Smooth muscle cell (in vitro differentiated cells): ENCODE data around the gene KDM5A. TPM values are rescaled to one million over a fixed set of nuclear protein-coding genes. Genes with fewer than 3 reads are reported as not detected.

ENCODE experiments used
- DNase-seq: peaks from one replicate; lab custom pipeline; 2025; ENCODE audit not compliant: unreplicated experiment; lab: John Stamatoyannopoulos, UW
- H2AFZ ChIP-seq: fragments of 200-600 bp; sonication (generic); 2 replicates; pipeline ENCODE4 v1.6.0; 2016; ENCODE audit warnings: antibody characterized with exemption, low read depth, mild to moderate bottlenecking
- H3F3A ChIP-seq: fragments of 200-600 bp; sonication (generic); 2 replicates; pipeline ENCODE4 v1.6.0; 2017; ENCODE audit warnings: antibody characterized with exemption, low read depth
- H3K27ac ChIP-seq: fragments of 200-600 bp; sonication (generic); 2 replicates; pipeline ENCODE4 v1.5.1; 2016; ENCODE audit warnings: low read depth, mild to moderate bottlenecking
- H3K27me3 ChIP-seq: fragments of 200-600 bp; sonication (generic); 2 replicates; pipeline ENCODE4 v1.6.1; 2016; ENCODE audit warnings: low read depth, mild to moderate bottlenecking
- H3K36me3 ChIP-seq: fragments of 200-600 bp; sonication (generic); 2 replicates; pipeline ENCODE4 v1.5.1; 2016; ENCODE audit warnings: low read depth
- H3K4me1 ChIP-seq: fragments of 200-600 bp; sonication (generic); 2 replicates; pipeline ENCODE4 v1.5.1; 2016; ENCODE audit warnings: low read depth
- H3K4me2 ChIP-seq: fragments of 200-600 bp; sonication (generic); 2 replicates; pipeline ENCODE4 v1.6.0; 2016; ENCODE audit warnings: mild to moderate bottlenecking
- H3K4me3 ChIP-seq: fragments of 200-600 bp; sonication (generic); 2 replicates; pipeline ENCODE4 v1.5.1; 2016; ENCODE audit warnings: mild to moderate bottlenecking
- H3K79me2 ChIP-seq: fragments of 200-600 bp; sonication (generic); 2 replicates; pipeline ENCODE4 v1.6.0; 2016; ENCODE audit warnings: low read depth, mild to moderate bottlenecking
- H3K9ac ChIP-seq: fragments of 200-600 bp; sonication (generic); 2 replicates; pipeline ENCODE4 v1.6.0; 2016; ENCODE audit warnings: low read depth
- H3K9me3 ChIP-seq: fragments of 200-600 bp; sonication (generic); replicated peaks from 2 replicates; pipeline ENCODE4 v1.5.1; 2016; ENCODE audit warnings: low read depth
- H4K20me1 ChIP-seq: fragments of 200-600 bp; sonication (generic); 2 replicates; pipeline ENCODE4 v1.6.0; 2016; ENCODE audit warnings: low read depth
- WGBS: methylation state at CpG from one replicate; pipeline ENCODE4 v1.1.7; 2016; ENCODE audit warnings: low lambda C conversion rate; 5-methylcytosine and 5-hydroxymethylcytosine counted together
- polyA plus RNA-seq: library from polyadenylated mRNA; unstranded; fragments of >200 nt; fragmentation: Nextera tagmentation; extraction: Ambion mirVana; gene quantifications from 2 replicates; pipeline ENCODE4 v1.2.1, GENCODE V29; 2016
- total RNA-seq: library from RNA; depleted of rRNA; stranded (reverse); fragments of >200 nt; gene quantifications from 2 replicates; pipeline ENCODE4 v1.2.3, GENCODE V29; 2014
- TF ChIP-seq, protein P1 (sequence below): fragments of 200-600 bp; sonication (generic); IDR thresholded peaks from 2 replicates; pipeline ENCODE4 v1.5.1; 2017; ENCODE audit warnings: borderline replicate concordance, mild to moderate bottlenecking, antibody characterized with exemption; ENCODE audit not compliant: insufficient read depth, poor library complexity, severe bottlenecking

KDM5A gene
- total and polyA plus RNA-seq, 2 experiments from 2014 or later, result 30.5 to 87.2 TPM

GRCh38 chr12:321606-322326 is 67.4 kb downstream of the KDM5A start:
- no peaks in the 10 kb centered on the region for H3K27me3 ChIP-seq
- peaks cover 10% of the 10 kb centered on the region for H4K20me1 ChIP-seq
- 97% methylated on average over 1 of the region's 1 CpG for whole genome bisulfite sequencing
- H3K27ac ChIP-seq, result no peak overlapping the region
- H3K9me3 ChIP-seq, result no peaks in the 10 kb centered on the region
- DNase-seq, result no peak
- H3K79me2 ChIP-seq, result no peaks in the 10 kb centered on the region
- H3F3A ChIP-seq, result no peaks in the 10 kb centered on the region
- peaks cover 68% of the 10 kb centered on the region for H3K36me3 ChIP-seq
- TF ChIP-seq, protein P1, sequence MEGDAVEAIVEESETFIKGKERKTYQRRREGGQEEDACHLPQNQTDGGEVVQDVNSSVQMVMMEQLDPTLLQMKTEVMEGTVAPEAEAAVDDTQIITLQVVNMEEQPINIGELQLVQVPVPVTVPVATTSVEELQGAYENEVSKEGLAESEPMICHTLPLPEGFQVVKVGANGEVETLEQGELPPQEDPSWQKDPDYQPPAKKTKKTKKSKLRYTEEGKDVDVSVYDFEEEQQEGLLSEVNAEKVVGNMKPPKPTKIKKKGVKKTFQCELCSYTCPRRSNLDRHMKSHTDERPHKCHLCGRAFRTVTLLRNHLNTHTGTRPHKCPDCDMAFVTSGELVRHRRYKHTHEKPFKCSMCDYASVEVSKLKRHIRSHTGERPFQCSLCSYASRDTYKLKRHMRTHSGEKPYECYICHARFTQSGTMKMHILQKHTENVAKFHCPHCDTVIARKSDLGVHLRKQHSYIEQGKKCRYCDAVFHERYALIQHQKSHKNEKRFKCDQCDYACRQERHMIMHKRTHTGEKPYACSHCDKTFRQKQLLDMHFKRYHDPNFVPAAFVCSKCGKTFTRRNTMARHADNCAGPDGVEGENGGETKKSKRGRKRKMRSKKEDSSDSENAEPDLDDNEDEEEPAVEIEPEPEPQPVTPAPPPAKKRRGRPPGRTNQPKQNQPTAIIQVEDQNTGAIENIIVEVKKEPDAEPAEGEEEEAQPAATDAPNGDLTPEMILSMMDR, result peak; percentile 9
- H3K4me2 ChIP-seq, result no peak overlapping the region
- no peak overlapping the region for H3K4me3 ChIP-seq
- no peak overlapping the region for H3K9ac ChIP-seq
- no peak overlapping the region for H2AFZ ChIP-seq
- no peaks in the 10 kb centered on the region for H3K4me1 ChIP-seq

- no peaks in the 10 kb centered on the region for H3K27me3 ChIP-seq
- H3K9me3 ChIP-seq, result no peaks in the 10 kb centered on the region
- peaks cover 68% of the 10 kb centered on the region for H3K36me3 ChIP-seq
- TF ChIP-seq, protein P1, result no peak
- no peak overlapping the region for H3K4me2 ChIP-seq
- no peaks in the 10 kb centered on the region for H3K79me2 ChIP-seq
- H3F3A ChIP-seq, result no peaks in the 10 kb centered on the region
- 90% methylated on average over 9 of the region's 9 CpGs for WGBS
- H3K4me3 ChIP-seq, result no peak overlapping the region
- no peak overlapping the region for H3K9ac ChIP-seq
- peaks cover 10% of the 10 kb centered on the region for H4K20me1 ChIP-seq
- no peak overlapping the region for H3K27ac ChIP-seq
- H2AFZ ChIP-seq, result no peak overlapping the region
- no peaks in the 10 kb centered on the region for H3K4me1 ChIP-seq
- DNase-seq, result no peak
These were observed 70.2 kb downstream of the KDM5A start for GRCh38 chr12:318759-319515.

DNA sequence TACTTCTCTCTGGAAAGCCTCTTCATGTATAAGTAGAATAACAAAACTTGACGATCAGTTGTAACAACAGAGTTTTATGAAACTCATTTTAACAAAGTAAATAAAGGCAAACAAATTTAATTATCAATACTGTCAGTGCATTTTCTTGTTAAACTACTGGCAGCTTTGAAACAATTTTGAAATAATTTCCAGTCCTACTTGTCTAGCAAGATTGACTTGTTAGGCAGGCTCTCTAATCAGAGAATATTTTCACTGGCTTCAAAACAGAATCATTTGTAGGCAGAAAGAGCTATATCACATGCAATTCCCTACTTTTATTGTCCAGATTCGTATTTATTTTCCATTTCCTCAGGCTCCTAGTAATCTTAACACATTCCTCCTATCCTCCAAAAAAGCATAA is 80.6 kb downstream of the KDM5A start:
- H3K27me3 ChIP-seq, result no peaks in the 10 kb centered on the region
- H3K4me1 ChIP-seq, result no peaks in the 10 kb centered on the region
- WGBS, result 97% methylated on average over 2 of the region's 2 CpGs
- H3F3A ChIP-seq, result peaks cover 8% of the 10 kb centered on the region
- H4K20me1 ChIP-seq, result peaks cover 22% of the 10 kb centered on the region
- H3K9ac ChIP-seq, result no peak overlapping the region
- peaks cover 16% of the 10 kb centered on the region for H3K79me2 ChIP-seq
- no peak overlapping the region for H3K4me2 ChIP-seq
- no peak for DNase-seq
- no peak overlapping the region for H3K27ac ChIP-seq
- TF ChIP-seq, protein P1, result no peak
- H2AFZ ChIP-seq, result no peak overlapping the region
- H3K4me3 ChIP-seq, result no peak overlapping the region
- peaks cover 61% of the 10 kb centered on the region for H3K36me3 ChIP-seq
- no peaks in the 10 kb centered on the region for H3K9me3 ChIP-seq
